OCI-LY1 (cell line): ENCODE measurements around the gene MED1.

Experiments used
- H2AFZ ChIP-seq: fragments of 200-600 bp; sonication (generic), shearing (Covaris generic); 2 replicates; pipeline ENCODE4 v1.6.0; 2014; ENCODE audit warnings: antibody characterized with exemption, mild to moderate bottlenecking, low read length
- H3F3A ChIP-seq: fragments of 200-600 bp; sonication (generic), shearing (Covaris generic); 2 replicates; pipeline ENCODE4 v1.6.0; 2014; ENCODE audit warnings: mild to moderate bottlenecking, antibody characterized with exemption, low read length, moderate library complexity; ENCODE audit not compliant: insufficient read depth
- H3K27ac ChIP-seq: fragments of 200-600 bp; sonication (generic); 2 replicates; pipeline ENCODE4 v1.5.1; 2014; ENCODE audit warnings: low read length, mixed run types, mild to moderate bottlenecking, low read depth; ENCODE audit not compliant: poor library complexity, severe bottlenecking
- H3K27me3 ChIP-seq: fragments of 200-600 bp; sonication (generic); 2 replicates; pipeline ENCODE4 v1.6.0; 2014; ENCODE audit warnings: antibody characterized with exemption, mild to moderate bottlenecking, low read length, moderate library complexity; ENCODE audit not compliant: insufficient read depth
- H3K36me3 ChIP-seq: fragments of 200-600 bp; sonication (generic); 2 replicates; pipeline ENCODE4 v1.6.1; 2014; ENCODE audit warnings: mild to moderate bottlenecking, antibody characterized with exemption, low read length, moderate library complexity, mixed read lengths; ENCODE audit not compliant: insufficient read depth
- H3K4me1 ChIP-seq: fragments of 200-600 bp; sonication (generic); 2 replicates; pipeline ENCODE4 v1.5.1; 2014; ENCODE audit warnings: mild to moderate bottlenecking, low read length, moderate library complexity; ENCODE audit not compliant: insufficient read depth, severe bottlenecking
- H3K4me2 ChIP-seq: fragments of 200-600 bp; sonication (generic), shearing (Covaris generic); 2 replicates; pipeline ENCODE4 v1.6.1; 2014; ENCODE audit warnings: low read length
- H3K4me3 ChIP-seq: fragments of 200-600 bp; sonication (generic); 2 replicates; pipeline ENCODE4 v1.5.1; 2014; ENCODE audit warnings: low read length, low read depth, mild to moderate bottlenecking, mixed read lengths; ENCODE audit not compliant: poor library complexity, severe bottlenecking
- H3K79me2 ChIP-seq: fragments of 200-600 bp; shearing (Covaris generic); 2 replicates; pipeline ENCODE4 v1.6.1; 2016; ENCODE audit warnings: mixed run types, low read length, mixed read lengths; ENCODE audit not compliant: insufficient read depth
- H3K9ac ChIP-seq: fragments of 200-600 bp; sonication (generic), shearing (Covaris generic); 2 replicates; pipeline ENCODE4 v1.6.1; 2014; ENCODE audit warnings: mild to moderate bottlenecking, low read length, mixed read lengths
- H3K9me2 ChIP-seq: fragments of 200-600 bp; sonication (generic), shearing (Covaris generic); 2 replicates; pipeline ENCODE4 v1.6.1; 2014; ENCODE audit warnings: low read depth, mild to moderate bottlenecking, low read length, mixed read lengths
- H3K9me3 ChIP-seq: fragments of 200-600 bp; shearing (Covaris generic); 2 replicates; pipeline ENCODE4 v1.6.1; 2014; ENCODE audit warnings: low read length, mixed read lengths
- H4K20me1 ChIP-seq: fragments of 200-600 bp; sonication (generic), shearing (Covaris generic); 2 replicates; pipeline ENCODE4 v1.6.0; 2016; ENCODE audit warnings: mild to moderate bottlenecking, low read length; ENCODE audit not compliant: insufficient read depth
- EZH2 ChIP-seq: fragments of 200-600 bp; sonication (generic), shearing (Covaris generic); IDR thresholded peaks from 2 replicates; pipeline ENCODE4 v1.8.0; 2017; ENCODE audit warnings: borderline replicate concordance, mixed run types, mild to moderate bottlenecking, antibody characterized with exemption, low read length, moderate library complexity, mixed read lengths
- TF ChIP-seq, protein P1 (sequence below): fragments of 200-600 bp; sonication (generic), shearing (Covaris generic); IDR thresholded peaks from 2 replicates; pipeline ENCODE4 v1.5.1; 2017; ENCODE audit warnings: mild to moderate bottlenecking, antibody characterized with exemption, low read length, moderate library complexity, mixed read lengths

MED1 gene

DNA sequence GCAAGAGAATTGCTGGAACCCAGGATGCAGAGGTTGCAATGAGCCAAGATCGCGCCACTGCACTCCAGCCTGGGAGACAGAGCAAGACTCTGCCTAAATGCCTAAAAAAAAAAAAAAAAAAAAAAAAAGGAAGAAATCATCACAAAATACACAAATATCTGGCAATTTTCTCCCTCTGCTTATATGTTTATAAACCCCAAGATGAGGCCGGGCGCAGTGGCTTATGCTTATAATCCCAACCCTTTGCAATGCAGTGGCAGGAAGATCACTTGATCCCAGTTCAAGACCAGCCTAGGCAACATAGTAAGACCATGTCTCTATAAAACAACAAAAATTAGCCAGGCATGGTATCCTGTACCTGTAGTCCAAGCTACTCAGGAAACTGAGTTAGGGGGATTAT is 21.5 kb downstream of the MED1 start:
- no peak overlapping the region for H3K4me3 ChIP-seq
- H3K36me3 ChIP-seq: peaks cover 82% of the 10 kb centered on the region
- no peak overlapping the region for H3K27ac ChIP-seq
- no peaks in the 10 kb centered on the region for H3K9me2 ChIP-seq
- H4K20me1 ChIP-seq: no peaks in the 10 kb centered on the region
- no peak overlapping the region for H2AFZ ChIP-seq
- H3K9me3 ChIP-seq: no peaks in the 10 kb centered on the region
- no peaks in the 10 kb centered on the region for H3K27me3 ChIP-seq
- H3K79me2 ChIP-seq: no peaks in the 10 kb centered on the region
- H3F3A ChIP-seq: no peaks in the 10 kb centered on the region
- no peak overlapping the region for H3K9ac ChIP-seq
- H3K4me2 ChIP-seq: no peak overlapping the region
- TF ChIP-seq, protein P1, sequence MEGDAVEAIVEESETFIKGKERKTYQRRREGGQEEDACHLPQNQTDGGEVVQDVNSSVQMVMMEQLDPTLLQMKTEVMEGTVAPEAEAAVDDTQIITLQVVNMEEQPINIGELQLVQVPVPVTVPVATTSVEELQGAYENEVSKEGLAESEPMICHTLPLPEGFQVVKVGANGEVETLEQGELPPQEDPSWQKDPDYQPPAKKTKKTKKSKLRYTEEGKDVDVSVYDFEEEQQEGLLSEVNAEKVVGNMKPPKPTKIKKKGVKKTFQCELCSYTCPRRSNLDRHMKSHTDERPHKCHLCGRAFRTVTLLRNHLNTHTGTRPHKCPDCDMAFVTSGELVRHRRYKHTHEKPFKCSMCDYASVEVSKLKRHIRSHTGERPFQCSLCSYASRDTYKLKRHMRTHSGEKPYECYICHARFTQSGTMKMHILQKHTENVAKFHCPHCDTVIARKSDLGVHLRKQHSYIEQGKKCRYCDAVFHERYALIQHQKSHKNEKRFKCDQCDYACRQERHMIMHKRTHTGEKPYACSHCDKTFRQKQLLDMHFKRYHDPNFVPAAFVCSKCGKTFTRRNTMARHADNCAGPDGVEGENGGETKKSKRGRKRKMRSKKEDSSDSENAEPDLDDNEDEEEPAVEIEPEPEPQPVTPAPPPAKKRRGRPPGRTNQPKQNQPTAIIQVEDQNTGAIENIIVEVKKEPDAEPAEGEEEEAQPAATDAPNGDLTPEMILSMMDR: no peak
- no peak for TF ChIP-seq EZH2
- H3K4me1 ChIP-seq: no peaks in the 10 kb centered on the region

DNA sequence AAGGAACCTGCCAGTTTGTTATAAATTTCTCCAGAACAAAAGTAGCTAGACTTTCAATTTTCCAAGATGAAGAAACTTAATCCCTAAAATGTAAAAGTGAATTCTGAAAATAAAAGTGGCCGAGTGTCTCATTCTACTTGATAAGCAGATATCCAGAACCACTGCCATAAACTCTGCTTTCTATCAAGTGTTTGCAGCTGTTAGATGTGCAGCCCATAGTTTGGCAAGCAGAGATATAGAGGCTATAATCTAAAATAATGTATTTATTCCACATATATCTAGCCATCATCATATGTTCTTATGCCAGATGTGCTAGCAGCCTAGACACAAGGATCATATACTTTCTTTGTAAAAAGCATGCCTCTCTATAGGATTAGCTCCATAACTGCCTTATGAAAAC is 34.9 kb downstream of the MED1 start:
- H3K9me2 ChIP-seq: no peaks in the 10 kb centered on the region
- no peaks in the 10 kb centered on the region for H3K4me1 ChIP-seq
- H3K4me2 ChIP-seq: no peak overlapping the region
- H4K20me1 ChIP-seq: no peaks in the 10 kb centered on the region
- no peak overlapping the region for H3K9ac ChIP-seq
- peaks cover 82% of the 10 kb centered on the region for H3K36me3 ChIP-seq
- H3F3A ChIP-seq: no peaks in the 10 kb centered on the region
- TF ChIP-seq EZH2: no peak
- TF ChIP-seq, protein P1: no peak
- H3K27me3 ChIP-seq: no peaks in the 10 kb centered on the region
- no peaks in the 10 kb centered on the region for H3K9me3 ChIP-seq
- H2AFZ ChIP-seq: no peak overlapping the region
- H3K27ac ChIP-seq: no peak overlapping the region
- no peak overlapping the region for H3K4me3 ChIP-seq
- no peaks in the 10 kb centered on the region for H3K79me2 ChIP-seq

DNA sequence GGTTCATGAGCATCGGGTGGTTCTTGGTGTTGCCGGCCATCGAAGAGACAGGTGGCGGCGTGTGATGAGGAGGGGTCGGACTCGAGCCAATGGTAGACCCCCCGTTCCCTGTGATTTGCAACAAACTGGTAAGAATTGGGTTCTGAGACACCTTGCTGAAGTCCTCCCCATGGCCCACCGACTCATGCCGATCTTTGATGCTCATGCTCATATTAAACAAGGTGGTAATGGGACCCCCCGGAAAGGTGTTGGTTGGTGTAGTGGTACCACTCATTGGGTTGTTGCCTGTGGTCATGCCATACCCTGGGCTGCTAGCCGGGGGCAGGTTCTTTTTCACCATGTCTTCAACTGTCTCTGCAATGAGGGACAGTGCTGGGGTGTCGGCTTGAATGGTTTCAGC is 40.8 kb downstream of the MED1 start:
- no peaks in the 10 kb centered on the region for H3K4me1 ChIP-seq
- no peak for TF ChIP-seq EZH2
- TF ChIP-seq, protein P1: no peak
- no peak overlapping the region for H3K9ac ChIP-seq
- H3K27ac ChIP-seq: no peak overlapping the region
- no peaks in the 10 kb centered on the region for H3F3A ChIP-seq
- H4K20me1 ChIP-seq: no peaks in the 10 kb centered on the region
- H2AFZ ChIP-seq: no peak overlapping the region
- no peaks in the 10 kb centered on the region for H3K9me2 ChIP-seq
- H3K4me3 ChIP-seq: no peak overlapping the region
- no peaks in the 10 kb centered on the region for H3K27me3 ChIP-seq
- H3K9me3 ChIP-seq: no peaks in the 10 kb centered on the region
- H3K79me2 ChIP-seq: no peaks in the 10 kb centered on the region
- H3K36me3 ChIP-seq: peaks cover 89% of the 10 kb centered on the region
- H3K4me2 ChIP-seq: no peak overlapping the region
